ENCODE results near the gene OSBPL1A.

DNA sequence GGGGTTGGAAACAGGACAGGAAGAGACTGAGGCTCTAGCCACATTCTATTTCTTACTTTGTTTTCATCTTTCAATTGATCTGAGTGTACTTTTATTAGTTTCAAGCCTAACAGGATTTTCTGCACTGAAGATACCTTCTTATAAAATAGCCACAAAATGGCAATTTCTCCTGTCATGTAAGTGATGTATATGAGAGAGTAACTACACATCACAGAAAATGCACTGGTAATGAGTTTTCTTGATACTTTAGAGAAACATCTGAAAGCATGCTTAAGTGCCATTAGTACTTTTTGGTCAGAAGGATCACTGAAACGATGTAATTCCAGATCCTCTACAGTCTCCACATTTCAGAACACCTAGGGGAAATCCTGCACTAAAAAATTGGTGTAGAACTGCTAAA is 153.9 kb downstream of the OSBPL1A start:
- TF ChIP-seq, protein P1, sequence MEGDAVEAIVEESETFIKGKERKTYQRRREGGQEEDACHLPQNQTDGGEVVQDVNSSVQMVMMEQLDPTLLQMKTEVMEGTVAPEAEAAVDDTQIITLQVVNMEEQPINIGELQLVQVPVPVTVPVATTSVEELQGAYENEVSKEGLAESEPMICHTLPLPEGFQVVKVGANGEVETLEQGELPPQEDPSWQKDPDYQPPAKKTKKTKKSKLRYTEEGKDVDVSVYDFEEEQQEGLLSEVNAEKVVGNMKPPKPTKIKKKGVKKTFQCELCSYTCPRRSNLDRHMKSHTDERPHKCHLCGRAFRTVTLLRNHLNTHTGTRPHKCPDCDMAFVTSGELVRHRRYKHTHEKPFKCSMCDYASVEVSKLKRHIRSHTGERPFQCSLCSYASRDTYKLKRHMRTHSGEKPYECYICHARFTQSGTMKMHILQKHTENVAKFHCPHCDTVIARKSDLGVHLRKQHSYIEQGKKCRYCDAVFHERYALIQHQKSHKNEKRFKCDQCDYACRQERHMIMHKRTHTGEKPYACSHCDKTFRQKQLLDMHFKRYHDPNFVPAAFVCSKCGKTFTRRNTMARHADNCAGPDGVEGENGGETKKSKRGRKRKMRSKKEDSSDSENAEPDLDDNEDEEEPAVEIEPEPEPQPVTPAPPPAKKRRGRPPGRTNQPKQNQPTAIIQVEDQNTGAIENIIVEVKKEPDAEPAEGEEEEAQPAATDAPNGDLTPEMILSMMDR (IDR thresholded peaks at IDR 0.05; ENCODE audit: insufficient read depth, low read length, poor library complexity, severe bottlenecking): no peak
- TF ChIP-seq EZH2phosphoT487 (conservative IDR thresholded peaks at IDR 0.05; ENCODE audit: low read length): no peak

Measured in SU-DHL-6 (cell line).